Neural cell (in vitro differentiated cells): ENCODE data around the gene VAV2. TPM values are rescaled to one million over a fixed set of nuclear protein-coding genes. Genes with fewer than 3 reads are reported as not detected.
A peak's percentile ranks its signal among the peaks of the same experiment; 100 is the strongest.

Experiments used
- H2AFZ ChIP-seq: fragments of 200-600, 300-800 bp; sonication (generic), shearing (Covaris generic); 2 replicates; pipeline ENCODE4 v1.6.0; 2014; ENCODE audit warnings: low read depth, mild to moderate bottlenecking, antibody characterized with exemption, low read length, moderate library complexity
- H3F3A ChIP-seq: fragments of 200-600 bp; shearing (Covaris generic); 2 replicates; pipeline ENCODE4 v1.6.1; 2016; ENCODE audit warnings: mild to moderate bottlenecking, moderate library complexity, mixed read lengths, antibody characterized with exemption, low read length; ENCODE audit not compliant: insufficient read depth, poor library complexity, severe bottlenecking
- H3K27ac ChIP-seq: fragments of 200-600, 300-800 bp; sonication (generic), shearing (Covaris generic); 2 replicates; pipeline ENCODE4 v1.5.1; 2014; ENCODE audit warnings: mild to moderate bottlenecking, low read length, moderate library complexity
- H3K27me3 ChIP-seq: fragments of 300-800, 200-600 bp; sonication (generic), shearing (Covaris generic); 2 replicates; pipeline ENCODE4 v1.6.0; 2014; ENCODE audit warnings: mild to moderate bottlenecking, low read depth, low read length, moderate library complexity; ENCODE audit not compliant: insufficient read depth
- H3K36me3 ChIP-seq: fragments of 300-800, 200-600 bp; sonication (generic), shearing (Covaris generic); 2 replicates; pipeline ENCODE4 v1.5.1; 2014; ENCODE audit warnings: mild to moderate bottlenecking, antibody characterized with exemption, low read length, moderate library complexity; ENCODE audit not compliant: insufficient read depth
- H3K4me2 ChIP-seq: fragments of 300-800, 200-600 bp; sonication (generic), shearing (Covaris generic); 2 replicates; pipeline ENCODE4 v1.6.0; 2014; ENCODE audit warnings: mild to moderate bottlenecking, low read length
- H3K4me3 ChIP-seq: fragments of 300-800, 200-600 bp; sonication (generic), shearing (Covaris generic); 2 replicates; pipeline ENCODE4 v1.5.1; 2014; ENCODE audit warnings: mild to moderate bottlenecking, low read length, moderate library complexity
- H3K79me2 ChIP-seq: fragments of 200-600 bp; shearing (Covaris generic); replicated peaks from 2 replicates; pipeline ENCODE4 v1.6.0; 2014; ENCODE audit warnings: mild to moderate bottlenecking, low read length, moderate library complexity; ENCODE audit not compliant: insufficient read depth
- H3K9ac ChIP-seq: fragments of 300-800, 200-600 bp; sonication (generic), shearing (Covaris generic); 2 replicates; pipeline ENCODE4 v1.6.1; 2016; ENCODE audit warnings: mild to moderate bottlenecking, low read length, mixed read lengths
- H3K9me2 ChIP-seq: fragments of 200-600 bp; shearing (Covaris generic); 2 replicates; pipeline ENCODE4 v1.6.1; 2016; ENCODE audit warnings: mild to moderate bottlenecking, low read length, mixed read lengths; ENCODE audit not compliant: insufficient read depth
- H3K9me3 ChIP-seq: fragments of 200-600, 300-800 bp; sonication (generic), shearing (Covaris generic); 2 replicates; pipeline ENCODE4 v1.6.1; 2016; ENCODE audit warnings: mild to moderate bottlenecking, mixed run types, low read length, moderate library complexity, mixed read lengths
- H4K20me1 ChIP-seq: fragments of 200-600 bp; shearing (Covaris generic); 2 replicates; pipeline ENCODE4 v1.6.1; 2016; ENCODE audit warnings: mild to moderate bottlenecking, mixed run types; ENCODE audit not compliant: insufficient read depth
- EP300 ChIP-seq: fragments of 450-650 bp; conservative IDR thresholded peaks from 2 replicates; pipeline ENCODE4 v1.6.1; 2014; ENCODE audit warnings: antibody characterized with exemption, mild to moderate bottlenecking, moderate library complexity; ENCODE audit not compliant: poor library complexity, severe bottlenecking
- EZH2 ChIP-seq: fragments of 200-600, 300-800 bp; shearing (Covaris generic), sonication (generic); IDR thresholded peaks from 2 replicates; pipeline ENCODE4 v1.6.1; 2014; ENCODE audit warnings: antibody characterized with exemption, low read length, borderline replicate concordance, mild to moderate bottlenecking; ENCODE audit not compliant: insufficient read depth, poor library complexity, severe bottlenecking
- MXI1 ChIP-seq: fragments of 450-650 bp; conservative IDR thresholded peaks from 2 replicates; pipeline ENCODE4 v1.6.1; 2014; ENCODE audit warnings: antibody characterized with exemption, mild to moderate bottlenecking; ENCODE audit not compliant: poor library complexity, severe bottlenecking
- RAD21 ChIP-seq: fragments of 450-650 bp; conservative IDR thresholded peaks from 2 replicates; pipeline ENCODE4 v1.6.1; 2014; ENCODE audit warnings: antibody characterized with exemption, mild to moderate bottlenecking, moderate library complexity
- SMC3 ChIP-seq: fragments of 450-650 bp; conservative IDR thresholded peaks from 2 replicates; pipeline ENCODE4 v1.6.1; 2014; ENCODE audit warnings: antibody characterized with exemption, mild to moderate bottlenecking, moderate library complexity; ENCODE audit not compliant: poor library complexity
- TAF1 ChIP-seq: IDR thresholded peaks from 2 replicates; pipeline ENCODE4 v1.6.1; 2012; ENCODE audit warnings: low read depth
- polyA plus RNA-seq: library from polyadenylated mRNA; depleted of rRNA; stranded (reverse); fragments of >200 nt; gene quantifications from 2 replicates; pipeline ENCODE4 v1.2.3, GENCODE V29; 2014
- TF ChIP-seq, protein P1 (sequence below): fragments of 450-650 bp; IDR thresholded peaks from 2 replicates; pipeline ENCODE4 v1.5.1; 2014; ENCODE audit warnings: antibody characterized with exemption, mild to moderate bottlenecking, moderate library complexity; ENCODE audit not compliant: poor library complexity, severe bottlenecking
- TF ChIP-seq, protein P2 (sequence below): IDR thresholded peaks from 2 replicates; pipeline ENCODE4 v1.6.1; 2012; ENCODE audit warnings: borderline replicate concordance

The VAV2 gene
- polyA plus RNA-seq, 1 donor from 2014 or later, result 35.2 TPM

DNA sequence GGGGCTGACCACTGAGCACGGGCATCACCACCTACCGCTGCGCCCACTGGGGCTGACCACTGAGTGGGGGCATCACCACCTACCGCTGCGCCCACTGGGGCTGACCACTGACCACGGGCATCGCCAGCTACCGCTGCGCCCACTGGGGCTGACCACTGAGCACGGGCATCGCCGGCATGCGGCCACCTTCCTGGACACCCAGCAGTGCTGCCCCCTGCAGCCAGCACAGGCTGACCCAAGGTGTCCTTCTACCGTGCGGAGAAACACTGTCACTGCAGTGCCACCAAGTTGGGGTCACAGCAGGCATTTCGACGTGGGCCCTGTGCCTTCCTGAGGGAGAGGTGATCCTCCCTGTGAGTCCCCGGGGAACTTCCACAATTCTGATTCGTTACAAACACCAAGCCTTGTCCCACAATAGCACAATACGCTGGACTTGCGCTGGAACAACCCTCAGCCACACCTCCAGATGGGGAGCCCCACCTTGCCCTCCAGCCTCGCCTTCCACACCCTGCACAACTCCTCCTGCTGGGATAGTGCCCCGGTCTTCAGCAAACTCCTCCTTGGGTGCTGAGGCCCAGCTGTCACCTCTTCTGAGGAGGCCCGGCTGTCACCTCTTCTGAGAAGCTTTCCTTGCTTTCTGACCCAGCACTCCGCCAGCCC is 163.7 kb downstream of the VAV2 start:
- Histone ChIP-seq H3K27me3 (no peaks in the 10 kb centered on the region), H3K36me3 (no peaks in the 10 kb centered on the region), H3K9me2 (no peaks in the 10 kb centered on the region), H4K20me1 (no peaks in the 10 kb centered on the region), H3F3A (no peaks in the 10 kb centered on the region), H3K9ac (no peak overlapping the region), H3K4me3 (no peak overlapping the region), H3K4me2 (no peak overlapping the region), H3K9me3 (no peaks in the 10 kb centered on the region), H2AFZ (no peak overlapping the region), H3K79me2 (no peaks in the 10 kb centered on the region), H3K27ac (no peak overlapping the region)
- TF ChIP-seq EZH2, result no peak
- TF ChIP-seq MXI1, result no peak
- TF ChIP-seq, protein P1, sequence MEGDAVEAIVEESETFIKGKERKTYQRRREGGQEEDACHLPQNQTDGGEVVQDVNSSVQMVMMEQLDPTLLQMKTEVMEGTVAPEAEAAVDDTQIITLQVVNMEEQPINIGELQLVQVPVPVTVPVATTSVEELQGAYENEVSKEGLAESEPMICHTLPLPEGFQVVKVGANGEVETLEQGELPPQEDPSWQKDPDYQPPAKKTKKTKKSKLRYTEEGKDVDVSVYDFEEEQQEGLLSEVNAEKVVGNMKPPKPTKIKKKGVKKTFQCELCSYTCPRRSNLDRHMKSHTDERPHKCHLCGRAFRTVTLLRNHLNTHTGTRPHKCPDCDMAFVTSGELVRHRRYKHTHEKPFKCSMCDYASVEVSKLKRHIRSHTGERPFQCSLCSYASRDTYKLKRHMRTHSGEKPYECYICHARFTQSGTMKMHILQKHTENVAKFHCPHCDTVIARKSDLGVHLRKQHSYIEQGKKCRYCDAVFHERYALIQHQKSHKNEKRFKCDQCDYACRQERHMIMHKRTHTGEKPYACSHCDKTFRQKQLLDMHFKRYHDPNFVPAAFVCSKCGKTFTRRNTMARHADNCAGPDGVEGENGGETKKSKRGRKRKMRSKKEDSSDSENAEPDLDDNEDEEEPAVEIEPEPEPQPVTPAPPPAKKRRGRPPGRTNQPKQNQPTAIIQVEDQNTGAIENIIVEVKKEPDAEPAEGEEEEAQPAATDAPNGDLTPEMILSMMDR, result no peak
- no peak for TF ChIP-seq TAF1
- TF ChIP-seq RAD21, result no peak
- TF ChIP-seq, protein P2, sequence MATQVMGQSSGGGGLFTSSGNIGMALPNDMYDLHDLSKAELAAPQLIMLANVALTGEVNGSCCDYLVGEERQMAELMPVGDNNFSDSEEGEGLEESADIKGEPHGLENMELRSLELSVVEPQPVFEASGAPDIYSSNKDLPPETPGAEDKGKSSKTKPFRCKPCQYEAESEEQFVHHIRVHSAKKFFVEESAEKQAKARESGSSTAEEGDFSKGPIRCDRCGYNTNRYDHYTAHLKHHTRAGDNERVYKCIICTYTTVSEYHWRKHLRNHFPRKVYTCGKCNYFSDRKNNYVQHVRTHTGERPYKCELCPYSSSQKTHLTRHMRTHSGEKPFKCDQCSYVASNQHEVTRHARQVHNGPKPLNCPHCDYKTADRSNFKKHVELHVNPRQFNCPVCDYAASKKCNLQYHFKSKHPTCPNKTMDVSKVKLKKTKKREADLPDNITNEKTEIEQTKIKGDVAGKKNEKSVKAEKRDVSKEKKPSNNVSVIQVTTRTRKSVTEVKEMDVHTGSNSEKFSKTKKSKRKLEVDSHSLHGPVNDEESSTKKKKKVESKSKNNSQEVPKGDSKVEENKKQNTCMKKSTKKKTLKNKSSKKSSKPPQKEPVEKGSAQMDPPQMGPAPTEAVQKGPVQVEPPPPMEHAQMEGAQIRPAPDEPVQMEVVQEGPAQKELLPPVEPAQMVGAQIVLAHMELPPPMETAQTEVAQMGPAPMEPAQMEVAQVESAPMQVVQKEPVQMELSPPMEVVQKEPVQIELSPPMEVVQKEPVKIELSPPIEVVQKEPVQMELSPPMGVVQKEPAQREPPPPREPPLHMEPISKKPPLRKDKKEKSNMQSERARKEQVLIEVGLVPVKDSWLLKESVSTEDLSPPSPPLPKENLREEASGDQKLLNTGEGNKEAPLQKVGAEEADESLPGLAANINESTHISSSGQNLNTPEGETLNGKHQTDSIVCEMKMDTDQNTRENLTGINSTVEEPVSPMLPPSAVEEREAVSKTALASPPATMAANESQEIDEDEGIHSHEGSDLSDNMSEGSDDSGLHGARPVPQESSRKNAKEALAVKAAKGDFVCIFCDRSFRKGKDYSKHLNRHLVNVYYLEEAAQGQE, result no peak

DNA sequence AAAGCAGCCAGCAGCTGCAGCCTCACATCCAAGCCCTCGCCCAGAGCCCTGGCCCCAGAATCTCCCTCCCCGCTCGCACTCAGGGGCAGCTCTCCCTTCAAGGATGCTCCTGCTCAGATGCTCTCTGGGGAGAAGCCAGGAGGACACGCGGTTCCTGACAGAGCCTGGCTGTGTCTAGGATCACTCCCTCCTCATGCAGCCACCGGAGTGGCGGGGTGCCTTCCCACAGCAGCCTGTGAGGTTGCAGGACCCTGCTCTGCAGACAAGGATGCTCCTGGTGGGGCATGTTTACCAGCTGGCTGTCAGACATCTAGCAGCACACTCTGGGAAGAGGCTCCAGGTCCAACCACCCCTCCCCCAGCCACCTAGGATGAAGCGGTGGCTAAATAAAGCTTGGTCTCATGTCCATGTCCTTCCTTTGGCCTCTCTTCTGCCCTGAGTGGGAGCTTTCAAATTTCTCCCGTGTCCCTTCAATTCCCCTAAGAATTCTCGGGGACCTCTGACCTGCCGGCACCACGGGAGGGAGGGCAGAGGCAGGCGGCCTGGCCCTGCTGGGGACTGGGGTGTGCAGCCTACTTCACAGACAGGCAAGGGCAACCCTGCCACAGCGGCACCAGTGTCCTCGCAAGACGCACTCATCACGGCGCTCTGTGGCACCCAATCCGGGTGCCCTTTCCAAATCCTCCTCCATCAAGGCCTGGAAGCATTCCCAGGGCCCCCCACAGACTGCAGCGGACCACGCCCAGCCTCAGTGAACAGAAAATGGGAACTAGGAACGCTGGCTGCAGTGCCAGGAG is 165.6 kb downstream of the VAV2 start:
- Histone ChIP-seq H3K9ac (peak overlapping the region; percentile 14), H3K79me2 (no peaks in the 10 kb centered on the region), H3K27ac (peak overlapping the region; percentile 37), H3K9me2 (no peaks in the 10 kb centered on the region), H3K9me3 (no peaks in the 10 kb centered on the region), H4K20me1 (no peaks in the 10 kb centered on the region), H3K27me3 (no peaks in the 10 kb centered on the region), H3K4me2 (no peak overlapping the region), H3F3A (no peaks in the 10 kb centered on the region), H3K4me3 (peak overlapping the region; percentile 29), H3K36me3 (no peaks in the 10 kb centered on the region), H2AFZ (no peak overlapping the region)
- TF ChIP-seq, protein P1, result no peak
- TF ChIP-seq EP300 (no peak), SMC3 (no peak), EZH2 (no peak), MXI1 (no peak), TAF1 (no peak)
